GM18517 (cell line): Measurements from ENCODE around the gene TGFBR1.
"Not testable (repeated sequence)": the region's sequence is repeated elsewhere in the genome, so short reads cannot be mapped to it uniquely, and the experiment has no call there.

Experiments used
- ATAC-seq: cut with Tn5 transposase; IDR thresholded peaks from one replicate; pipeline ENCODE4 v1.9.1; 2021; ENCODE audit warnings: mild to moderate bottlenecking, moderate library complexity; ENCODE audit not compliant: unreplicated experiment

The TGFBR1 gene

GRCh38 chr9:99075246-99075912 lies 29.5 kb upstream of the TGFBR1 start:
- ATAC-seq, result no peak

DNA sequence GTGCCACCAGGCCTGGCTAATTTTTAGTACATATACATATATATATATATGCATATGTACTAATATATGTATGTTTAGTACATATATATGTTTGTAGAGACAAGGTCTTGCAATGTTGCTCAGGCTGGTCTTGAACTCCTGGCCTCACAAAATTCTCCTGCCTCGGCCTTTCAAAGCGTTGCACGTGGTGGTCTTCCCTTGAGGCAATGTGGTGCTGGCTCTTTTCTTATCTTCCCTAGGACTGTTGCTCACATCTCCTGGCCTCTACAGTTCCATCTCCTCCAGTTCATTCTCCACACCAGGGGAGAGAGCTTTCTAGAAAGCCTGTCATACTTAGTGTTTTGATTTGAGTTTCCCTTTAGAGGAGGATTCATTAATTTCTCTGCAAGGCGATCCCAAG lies 28.9 kb upstream of the TGFBR1 start:
- no peak for ATAC-seq

GRCh38 chr9:99076483-99077171 lies 28.3 kb upstream of the TGFBR1 start:
- ATAC-seq, result no peak

GRCh38 chr9:99078717-99079116 lies 26.2 kb upstream of the TGFBR1 start:
- no peak for ATAC-seq

- ATAC-seq, result no peak
These were observed 25.4 kb upstream of the TGFBR1 start for GRCh38 chr9:99079542-99079941.

DNA sequence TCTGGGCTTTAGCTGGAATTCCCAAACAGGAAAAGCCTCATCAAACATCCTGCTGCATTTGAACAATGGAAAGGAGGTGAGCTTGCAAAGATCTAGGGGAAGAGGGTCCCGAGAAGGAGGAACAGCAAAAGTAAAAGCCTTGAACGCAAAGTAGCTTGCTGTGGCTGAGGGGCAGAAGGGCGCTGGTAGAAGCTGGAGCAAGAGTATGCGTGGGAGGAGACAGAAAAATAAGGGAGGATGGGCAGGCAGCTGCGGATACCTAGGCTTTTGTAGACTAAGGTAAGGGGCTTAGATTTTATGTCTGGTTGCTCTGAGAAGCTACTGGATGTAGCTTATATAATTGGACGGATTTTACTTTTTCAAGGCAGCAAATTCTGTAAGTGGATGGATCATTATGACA lies 21.9 kb upstream of the TGFBR1 start:
- no peak for ATAC-seq

GRCh38 chr9:99085949-99086948 lies 18.7 kb upstream of the TGFBR1 start:
- no peak for ATAC-seq

- ATAC-seq, result no peak
These were observed 17.5 kb upstream of the TGFBR1 start for GRCh38 chr9:99087462-99087861.

DNA sequence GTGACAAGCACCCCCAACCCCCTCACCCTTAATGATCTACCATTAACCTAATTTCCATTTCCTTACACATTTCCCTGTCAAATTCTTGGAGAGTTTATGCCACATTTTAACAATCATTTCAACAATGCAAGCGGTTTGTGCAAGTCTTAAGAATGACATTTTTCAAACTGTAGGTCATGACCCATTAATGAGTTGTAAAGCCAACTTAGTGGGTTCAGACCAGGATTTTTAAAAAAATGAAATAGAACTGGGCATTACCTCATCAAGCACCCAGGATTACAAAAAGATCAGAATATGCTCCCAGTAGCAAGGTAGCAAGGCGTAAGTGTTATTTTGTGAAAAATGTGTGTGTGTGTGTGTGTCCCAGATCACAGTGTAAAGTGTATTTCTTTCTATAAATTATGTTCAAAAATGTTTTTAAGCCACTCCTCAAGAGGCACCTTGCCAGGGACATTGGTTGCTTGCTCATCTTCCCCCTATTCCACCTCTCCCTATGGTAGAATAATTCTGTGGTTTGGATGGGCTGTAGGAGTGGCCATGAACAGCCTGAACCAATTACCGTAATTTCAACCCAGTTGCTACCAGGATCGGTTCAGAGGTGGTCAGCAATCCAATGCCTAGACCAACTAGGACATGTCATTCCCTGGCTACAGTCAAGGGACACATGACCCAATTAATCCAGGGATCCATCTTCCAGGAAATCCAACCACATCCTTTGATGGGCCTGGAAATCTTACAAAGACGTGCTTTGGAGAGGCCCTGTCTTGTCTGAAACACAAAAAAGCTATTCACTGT lies 14.4 kb upstream of the TGFBR1 start:
- ATAC-seq, result no peak

DNA sequence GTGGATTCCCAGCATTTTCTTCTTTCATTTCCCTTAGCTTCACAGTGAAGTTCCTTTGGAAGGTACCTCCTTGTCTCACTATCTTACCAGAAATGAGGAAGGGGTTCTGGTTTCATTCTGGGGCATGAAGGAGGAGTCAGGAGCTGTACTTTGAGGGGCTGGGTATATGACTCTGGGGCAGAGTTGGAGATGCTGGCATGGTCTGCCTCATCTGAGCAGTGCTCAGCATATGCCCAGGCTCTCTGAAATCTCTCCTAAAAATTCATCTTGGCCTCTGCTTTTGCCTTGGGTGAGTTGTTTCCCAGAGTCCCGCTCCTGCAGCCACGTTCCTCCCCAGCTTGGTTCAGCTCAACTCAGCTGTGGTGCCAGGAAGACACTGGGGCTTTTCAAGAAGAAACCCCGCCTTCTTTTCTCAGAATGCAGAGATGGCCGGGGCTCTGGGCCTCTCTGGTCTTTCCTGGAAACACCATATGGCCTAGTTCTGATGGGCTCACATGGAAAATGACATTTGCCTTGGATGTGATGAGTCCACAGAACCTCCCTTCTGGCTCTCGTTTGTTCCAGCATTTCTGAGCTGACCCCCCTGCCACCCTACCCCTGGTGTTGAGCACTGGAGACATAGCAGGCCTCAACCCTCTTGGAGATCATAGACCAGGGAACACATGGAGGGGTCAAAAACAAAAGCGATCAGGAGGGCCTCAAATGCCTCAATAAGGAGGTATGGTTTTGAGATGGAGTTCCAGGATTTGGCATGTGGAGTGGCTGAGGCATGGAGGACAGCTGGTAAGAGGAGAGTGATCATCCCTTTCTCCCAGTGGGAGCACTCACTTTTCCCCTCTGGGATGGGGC lies 12.0 kb upstream of the TGFBR1 start:
- ATAC-seq, result no peak

GRCh38 chr9:99093492-99093791 lies 11.5 kb upstream of the TGFBR1 start:
- ATAC-seq, result no peak

DNA sequence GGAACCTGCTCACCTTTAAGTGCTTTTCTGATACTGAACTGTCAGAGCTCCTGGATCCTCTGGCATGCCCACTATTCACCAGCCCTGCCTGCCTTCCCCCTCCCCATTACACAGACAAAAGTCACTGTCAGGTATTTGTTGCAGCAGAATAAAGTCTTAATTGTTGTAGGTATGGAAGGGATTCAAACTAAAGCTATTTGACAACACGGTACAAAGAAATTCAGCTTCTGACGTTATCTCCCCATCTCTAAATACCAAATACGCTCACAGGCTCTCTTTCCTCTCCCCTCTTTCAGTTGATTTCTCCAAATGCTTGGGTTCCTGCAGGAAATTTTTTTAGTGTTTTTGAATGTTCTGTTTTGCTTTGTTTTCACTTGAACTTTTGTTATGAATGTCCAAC lies 9.3 kb upstream of the TGFBR1 start:
- ATAC-seq, result no peak

DNA sequence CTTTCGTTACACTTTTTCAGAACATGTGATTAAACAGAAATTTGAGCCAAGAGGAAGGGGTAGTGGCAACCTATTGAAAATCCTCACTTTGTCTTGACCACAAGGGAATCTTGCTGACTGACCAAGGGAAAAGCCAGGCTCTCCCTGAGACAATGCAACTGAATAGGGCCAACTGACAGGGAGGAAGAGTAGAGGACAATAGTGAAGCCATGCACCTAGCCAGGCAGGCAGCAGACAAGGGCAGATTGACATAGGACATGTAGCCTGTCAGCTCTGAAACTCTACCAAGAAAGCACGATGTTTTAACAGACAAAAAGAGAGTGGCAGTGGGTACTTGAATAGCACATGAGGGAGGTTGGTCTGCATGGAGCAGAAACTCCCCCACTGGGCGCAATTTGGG lies 8.5 kb upstream of the TGFBR1 start:
- ATAC-seq, result no peak

- not testable (repeated sequence) for ATAC-seq
These were observed 4.9 kb upstream of the TGFBR1 start for GRCh38 chr9:99099806-99100585.

- ATAC-seq, result no peak
These were observed 3.6 kb upstream of the TGFBR1 start for GRCh38 chr9:99101271-99101670.

DNA sequence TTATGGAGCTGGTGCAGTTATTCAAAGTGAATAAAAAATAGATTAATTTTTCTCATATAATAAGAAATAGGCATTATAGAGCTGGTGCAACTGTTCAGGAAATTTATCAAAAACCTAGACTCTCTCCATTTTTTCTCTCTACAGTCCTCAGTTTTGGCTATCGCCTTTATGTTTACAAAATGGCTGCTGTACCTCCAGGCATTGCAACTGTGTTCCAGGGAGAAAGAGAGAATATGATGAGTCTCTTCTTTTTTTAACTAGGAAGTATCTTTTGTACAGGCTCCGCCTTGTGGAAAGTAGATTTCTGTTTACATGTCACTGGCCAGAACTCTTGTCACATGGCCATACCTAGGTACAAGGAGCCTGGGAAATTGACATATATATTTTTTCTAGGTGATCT lies 3.1 kb upstream of the TGFBR1 start:
- no peak for ATAC-seq

DNA sequence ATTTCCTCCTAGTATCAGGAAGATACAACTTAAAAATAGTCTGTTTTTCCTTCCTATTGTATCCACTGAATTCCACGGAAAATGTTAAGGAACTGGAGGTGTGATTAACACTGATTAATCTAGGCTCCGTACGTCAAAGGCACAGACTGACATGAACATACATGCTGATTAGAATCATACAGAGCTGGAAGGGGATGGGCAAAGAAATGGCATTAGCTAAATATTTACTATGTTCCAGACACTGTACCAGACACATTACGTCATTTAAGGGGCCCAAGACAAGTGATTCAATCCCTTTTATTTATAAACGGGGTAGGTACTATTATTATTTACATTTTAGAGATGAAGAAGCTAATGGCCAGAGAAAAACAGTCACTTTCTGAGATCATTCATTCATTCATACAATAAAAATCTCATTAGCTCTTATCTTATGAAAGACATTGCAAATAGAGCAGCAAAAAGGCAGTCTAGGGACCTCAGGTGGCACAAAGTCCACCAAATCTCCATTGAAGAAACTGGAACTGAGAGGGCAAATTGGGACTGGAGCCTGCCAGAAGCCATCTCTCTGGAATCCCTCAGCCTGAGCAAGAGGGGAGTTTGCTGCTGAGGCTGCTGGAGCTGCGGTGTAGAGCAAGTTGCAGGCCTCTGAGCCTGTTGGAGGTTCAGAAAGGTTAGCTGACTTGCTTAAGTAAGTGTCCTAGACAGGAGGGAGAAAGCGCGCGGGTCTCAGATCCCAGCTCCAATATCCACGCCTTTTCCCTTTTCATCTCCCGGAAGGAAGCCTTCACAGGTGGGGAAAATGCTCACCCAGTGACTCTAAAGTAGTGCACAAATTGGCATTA lies 1.6 kb upstream of the TGFBR1 start:
- no peak for ATAC-seq

DNA sequence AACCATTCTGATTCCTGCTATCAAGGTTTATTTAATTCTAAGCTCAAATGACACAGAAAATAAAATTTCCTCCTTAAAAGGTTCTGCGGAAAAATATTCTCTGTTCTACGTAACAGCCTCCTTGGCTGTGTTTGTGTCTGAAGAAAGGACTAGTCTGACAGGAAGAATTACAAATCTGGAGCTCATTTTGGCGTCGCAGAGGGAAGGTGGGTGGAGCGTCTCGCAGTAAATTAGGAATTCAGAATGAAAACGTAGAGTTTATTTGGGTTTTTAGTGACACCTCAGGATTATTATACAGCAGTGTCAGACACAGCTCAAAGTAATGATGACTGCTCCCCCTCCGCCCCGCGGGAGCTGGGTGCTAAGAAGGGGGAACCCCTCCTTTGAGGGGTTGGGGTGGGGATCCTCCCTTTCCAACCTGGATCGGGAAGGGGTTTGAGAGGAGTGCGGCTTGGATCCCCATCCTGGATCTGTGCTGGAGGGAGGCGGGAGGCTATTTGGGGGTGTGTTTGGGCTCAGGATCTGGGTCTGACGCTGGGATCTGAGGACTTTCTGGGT lies 933 bp upstream of the TGFBR1 start:
- ATAC-seq, result no peak
